Left ventricle myocardium inferior (tissue), 1 donor: ENCODE measurements around the gene GRHL1. TPM values are rescaled to one million over a fixed set of nuclear protein-coding genes. Genes with fewer than 3 reads are reported as not detected.

Experiments
- DNase-seq: peaks from one replicate; pipeline ENCODE4 v3.0.0-alpha.2; 2020
- H3K27ac ChIP-seq: fragments of 200-600 bp; replicated peaks from 2 replicates; pipeline ENCODE4 v1.8.0; 2021
- H3K27me3 ChIP-seq: fragments of 200-600 bp; 2 replicates; pipeline ENCODE4 v1.8.0; 2021; ENCODE audit warnings: low read depth
- H3K36me3 ChIP-seq: fragments of 200-600 bp; 2 replicates; pipeline ENCODE4 v1.8.0; 2021
- H3K4me1 ChIP-seq: fragments of 200-600 bp; 2 replicates; pipeline ENCODE4 v1.8.0; 2021
- H3K4me3 ChIP-seq: fragments of 200-600 bp; 2 replicates; pipeline ENCODE4 v1.8.0; 2021; ENCODE audit warnings: mild to moderate bottlenecking, moderate library complexity
- H3K9me3 ChIP-seq: fragments of 200-600 bp; replicated peaks from 2 replicates; pipeline ENCODE4 v1.8.0; 2021
- CTCF ChIP-seq: fragments of 200-600 bp; IDR thresholded peaks from 2 replicates; pipeline ENCODE4 v1.8.0; 2021; ENCODE audit warnings: antibody characterized with exemption, mild to moderate bottlenecking, borderline replicate concordance
- intact Hi-C: fragments of 100-400 bp; cut with micrococcal nuclease; formaldehyde crosslinking; loops from one replicate; pipeline ENCODE4 v1.11.0; 2022
- total RNA-seq: library from RNA; stranded (reverse); fragmentation: NEBNext Ultra II Directional; extraction: Animal tissue kit (Norgen Biotek cat#: 25700); gene quantifications from one replicate; pipeline ENCODE4 v1.2.1, GENCODE V29; 2021
- donor health status: DM: no; HTN: yes; CAD: no; lungs with severe emphysema.

The GRHL1 gene
- total RNA-seq, 1 donor from 2014 or later = 0.69 TPM

GRCh38 chr2:10034333-10035052 is 83.0 kb downstream of the GRHL1 start:
- Histone ChIP-seq H3K36me3 (no peaks in the 10 kb centered on the region), H3K4me1 (peaks cover 76% of the 10 kb centered on the region), H3K4me3 (no peak overlapping the region), H3K27ac (peak overlapping the region; percentile 84), H3K9me3 (no peaks in the 10 kb centered on the region), H3K27me3 (no peaks in the 10 kb centered on the region)
- intact Hi-C loops = no loop called here
- TF ChIP-seq CTCF = no peak
- no peak for DNase-seq

- TF ChIP-seq CTCF = no peak
- Histone ChIP-seq H3K36me3 (no peaks in the 10 kb centered on the region), H3K27me3 (no peaks in the 10 kb centered on the region), H3K4me1 (peaks cover 76% of the 10 kb centered on the region), H3K27ac (peak overlapping the region; percentile 84), H3K4me3 (no peak overlapping the region), H3K9me3 (no peaks in the 10 kb centered on the region)
- intact Hi-C loops = no loop called here
- DNase-seq = no peak
These were observed 83.5 kb downstream of the GRHL1 start for GRCh38 chr2:10035053-10035422.

GRCh38 chr2:10035633-10036032 is 84.1 kb downstream of the GRHL1 start:
- intact Hi-C loops = no loop called here
- Histone ChIP-seq H3K4me1 (peaks cover 76% of the 10 kb centered on the region), H3K36me3 (no peaks in the 10 kb centered on the region), H3K9me3 (no peaks in the 10 kb centered on the region), H3K4me3 (no peak overlapping the region), H3K27ac (peak overlapping the region; percentile 84), H3K27me3 (no peaks in the 10 kb centered on the region)
- no peak for DNase-seq
- TF ChIP-seq CTCF = no peak

GRCh38 chr2:10036095-10036884 is 84.8 kb downstream of the GRHL1 start:
- Histone ChIP-seq H3K27me3 (no peaks in the 10 kb centered on the region), H3K4me1 (peaks cover 80% of the 10 kb centered on the region), H3K36me3 (no peaks in the 10 kb centered on the region), H3K27ac (peak overlapping the region; percentile 84), H3K4me3 (no peak overlapping the region), H3K9me3 (no peaks in the 10 kb centered on the region)
- intact Hi-C loops = no loop called here
- peak; percentile 73 for DNase-seq
- TF ChIP-seq CTCF = peak; percentile 67

- no peak overlapping the region for H3K4me3 ChIP-seq
- H3K4me1 ChIP-seq = peaks cover 96% of the 10 kb centered on the region
- no peak for DNase-seq
- H3K36me3 ChIP-seq = no peaks in the 10 kb centered on the region
- H3K9me3 ChIP-seq = no peaks in the 10 kb centered on the region
- peak overlapping the region; percentile 84 for H3K27ac ChIP-seq
- intact Hi-C loops = no loop called here
- no peak for TF ChIP-seq CTCF
- no peaks in the 10 kb centered on the region for H3K27me3 ChIP-seq
These were observed 86.6 kb downstream of the GRHL1 start for GRCh38 chr2:10038123-10038522.
